Heart right ventricle (tissue), 16 donors: Measurements from ENCODE around the gene HPN. TPM values are rescaled to one million over a fixed set of nuclear protein-coding genes. Genes with fewer than 3 reads are reported as not detected.
A peak's percentile ranks its signal among the peaks of the same experiment; 100 is the strongest.

ENCODE experiments used
- ATAC-seq, 8 donors: fragments of 200-7000 bp; cut with Tn5 transposase; one replicate each; pipeline ENCODE4 v1.9.1; 2020; ENCODE audit warnings: mild to moderate bottlenecking in 8 of 8, moderate library complexity in 8 of 8, moderate number of reproducible peaks in 1 of 8
- DNase-seq, 2 donors: peaks; one replicate each; pipeline ENCODE4 v3.0.0-alpha.2; 2020
- H3K27ac ChIP-seq, 10 donors: fragments of 200-600 bp; sonication (generic) in 2 of 10; one replicate each; pipeline versions ENCODE4 v1.5.0 to v1.8.0; 2020 to 2022; ENCODE audit warnings: mild to moderate bottlenecking in 3 of 10
- H3K27me3 ChIP-seq, 7 donors: fragments of 200-600 bp; one replicate each; pipeline ENCODE4 v1.8.0; 2021 to 2022; ENCODE audit warnings: mild to moderate bottlenecking in 2 of 7
- H3K36me3 ChIP-seq, 9 donors: fragments of 200-600 bp; sonication (generic) in 1 of 9; one replicate each; pipeline versions ENCODE4 v1.5.0 to v1.8.0; 2020 to 2022; ENCODE audit warnings: mild to moderate bottlenecking in 2 of 9
- H3K4me1 ChIP-seq, 9 donors: fragments of 200-600 bp; sonication (generic) in 1 of 9; one replicate each; pipeline versions ENCODE4 v1.5.0 to v1.8.0; 2020 to 2022; ENCODE audit warnings: mild to moderate bottlenecking in 4 of 9
- H3K4me3 ChIP-seq, 10 donors: fragments of 200-600 bp; sonication (generic) in 2 of 10; one replicate each; pipeline versions ENCODE4 v1.5.0 to v1.8.0; 2020 to 2022; ENCODE audit warnings: mild to moderate bottlenecking in 7 of 10, moderate library complexity in 2 of 10
- H3K9me3 ChIP-seq, 11 donors: fragments of 200-600 bp in 10 of 11; sonication (generic) in 2 of 11; one replicate each; pipeline versions ENCODE4 v1.5.0 to v1.8.0; 2013 to 2022; ENCODE audit warnings: mild to moderate bottlenecking in 2 of 11, control low read depth in 1 of 11, moderate library complexity in 1 of 11
- CTCF ChIP-seq, 9 donors: fragments of 200-600 bp; sonication (generic) in 2 of 9; IDR thresholded peaks; one replicate each; pipeline versions ENCODE4 v1.5.0 to v1.8.0; 2021 to 2022; ENCODE audit warnings: antibody characterized with exemption in 9 of 9, mild to moderate bottlenecking in 5 of 9, moderate library complexity in 1 of 9
- WGBS, 2 donors: extraction: QIAGEN DNeasy Blood & Tissue Kit; methylation state at CpG; one replicate each; pipeline ENCODE4 v1.1.7; 2013; ENCODE audit warnings: inconsistent platforms in 1 of 2; 5-methylcytosine and 5-hydroxymethylcytosine counted together
- intact Hi-C, 10 donors: fragments of 100-400 bp; cut with DNase I; formaldehyde crosslinking; loops; one replicate each; pipeline versions ENCODE4 v1.11.1 to v1.14.2; 2022
- polyA plus RNA-seq, 2 donors: library from polyadenylated mRNA; stranded (reverse); fragments of 200-250 nt; gene quantifications; one replicate each; pipeline ENCODE4 v1.2.3, GENCODE V29; 2013
- total RNA-seq, 10 donors: library from RNA; stranded (reverse); fragmentation: NEBNext Ultra II Directional in 3 of 10; extraction: Animal tissue kit (Norgen Biotek cat#: 25700) in 3 of 10; gene quantifications; one replicate each; pipeline versions ENCODE4 v1.2.1 to v1.2.4, GENCODE V29; 2021 to 2023
- donor health status: Arrhythmogenic right ventricular cardiomyopathy.
- donor health status: ischemic (EF 13 %, LVEDD 7.1; RV severe dilation, severe dysfunction).
- donor health status: healthy with polysubstance abuse.
- donor health status: DM: no; HTN: yes; CAD: no.
- donor health status: DM: no; HTN: no; CAD: no.
- donor health status: ischemic (EF 25% LVEDD 6.9; RV normal size, moderate dysfunction).
- donor health status: ischemic (EF 25% LVEDD 5.7; RV mildly dilated, moderate dysfunction).
- donor health status: healthy.
- donor health status: DM: yes; HTN: yes; CAD: no.
- donor health status: Ischemic cardiomyopathy.
- donor health status: ischemic (EF 35%, LVEDD 5.7; RV mildly dilated, moderate dysfunction).
- donor health status: nonischemic (EF 11% LVEDD 7.7; RV severe dilation, severe dysfunction).
- donor health status: DM: yes; HTN: yes; CAD: no.
- donor health status: PGD.
- donor health status: ischemic (EF 29% LVEDD 5.4; RV normal size, mild dysfunction).
- donor health status: nonischemic (EF 23%, LVEDD 6.1; RV moderate dilation, normal function).

The HPN gene
- total and polyA plus RNA-seq, 12 donors: 1.4 to 13.1 (median 4.0) TPM

GRCh38 chr19:35042954-35043604 lies 1.6 kb downstream of the HPN start:
- TF ChIP-seq CTCF (IDR thresholded peaks at IDR 0.05): no peak
- Histone ChIP-seq H3K9me3 (no peaks in the 10 kb centered on the region), H3K4me3 (no peak overlapping the region), H3K27ac (peak overlapping the region in 1 of 10 donors; percentile 10), H3K27me3 (peaks cover 0 to 7% (median 0%) of the 10 kb centered on the region in 7 donors), H3K4me1 (peaks cover 10 to 56% (median 42%) of the 10 kb centered on the region in 9 donors), H3K36me3 (no peaks in the 10 kb centered on the region)
- ATAC-seq (no peak), DNase-seq (no peak)
- WGBS, 2 donors: 85 to 88% methylated on average over 14 of the region's 14 CpGs
- intact Hi-C loops: no loop called here

DNA sequence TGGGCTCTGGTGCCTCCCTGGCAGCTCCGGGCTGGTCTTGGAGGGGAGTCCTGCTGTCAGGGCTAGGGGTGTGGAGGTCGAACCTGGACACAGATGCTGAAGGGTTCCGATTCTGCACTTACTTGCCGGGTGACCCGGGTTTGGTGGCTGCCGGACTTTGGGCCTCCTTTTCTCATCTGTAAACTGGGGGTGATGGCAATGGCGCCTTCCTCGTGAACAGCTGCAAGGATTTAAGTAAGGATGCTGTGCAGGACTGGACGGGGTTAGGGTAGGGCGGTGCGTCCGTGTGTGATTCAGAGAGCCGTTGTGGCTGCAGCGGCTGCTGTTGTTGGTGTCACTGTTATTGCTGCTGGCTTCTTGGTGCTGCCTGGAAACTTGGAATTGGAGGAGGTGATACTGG lies 2.4 kb downstream of the HPN start:
- Histone ChIP-seq H3K27ac (peak overlapping the region in 1 of 10 donors; percentile 10), H3K27me3 (peaks cover 0 to 7% (median 0%) of the 10 kb centered on the region in 7 donors), H3K9me3 (no peaks in the 10 kb centered on the region), H3K4me3 (no peak overlapping the region), H3K36me3 (no peaks in the 10 kb centered on the region), H3K4me1 (peaks cover 10 to 52% (median 34%) of the 10 kb centered on the region in 9 donors)
- TF ChIP-seq CTCF (IDR thresholded peaks at IDR 0.05): no peak
- 87 to 89% methylated on average over 14 of the region's 14 CpGs for WGBS, 2 donors
- ATAC-seq: no peak
- DNase-seq: no peak
- intact Hi-C loops: loop anchor here in 1 of 10 donors (2.0 kb wide), 1 partner anchor 71 kb away; no protein-coding TSS in a partner anchor

GRCh38 chr19:35044317-35045117 lies 3.0 kb downstream of the HPN start:
- Histone ChIP-seq H3K4me1 (peaks cover 10 to 54% (median 32%) of the 10 kb centered on the region in 9 donors), H3K27me3 (peaks cover 0 to 7% (median 0%) of the 10 kb centered on the region in 7 donors), H3K36me3 (no peaks in the 10 kb centered on the region), H3K9me3 (no peaks in the 10 kb centered on the region), H3K27ac (no peak overlapping the region), H3K4me3 (no peak overlapping the region)
- ATAC-seq (no peak), DNase-seq (peak; percentile 55 to 67)
- intact Hi-C loops: loop anchor here in 2 of 10 donors (2.0 to 5.0 kb wide), 2 partner anchors 43 to 72 kb away; no protein-coding TSS in a partner anchor
- 57 to 60% methylated on average over 9 of the region's 9 CpGs for WGBS, 2 donors
- TF ChIP-seq CTCF (IDR thresholded peaks at IDR 0.05): peak; percentile 90 to 99 (median 97)

DNA sequence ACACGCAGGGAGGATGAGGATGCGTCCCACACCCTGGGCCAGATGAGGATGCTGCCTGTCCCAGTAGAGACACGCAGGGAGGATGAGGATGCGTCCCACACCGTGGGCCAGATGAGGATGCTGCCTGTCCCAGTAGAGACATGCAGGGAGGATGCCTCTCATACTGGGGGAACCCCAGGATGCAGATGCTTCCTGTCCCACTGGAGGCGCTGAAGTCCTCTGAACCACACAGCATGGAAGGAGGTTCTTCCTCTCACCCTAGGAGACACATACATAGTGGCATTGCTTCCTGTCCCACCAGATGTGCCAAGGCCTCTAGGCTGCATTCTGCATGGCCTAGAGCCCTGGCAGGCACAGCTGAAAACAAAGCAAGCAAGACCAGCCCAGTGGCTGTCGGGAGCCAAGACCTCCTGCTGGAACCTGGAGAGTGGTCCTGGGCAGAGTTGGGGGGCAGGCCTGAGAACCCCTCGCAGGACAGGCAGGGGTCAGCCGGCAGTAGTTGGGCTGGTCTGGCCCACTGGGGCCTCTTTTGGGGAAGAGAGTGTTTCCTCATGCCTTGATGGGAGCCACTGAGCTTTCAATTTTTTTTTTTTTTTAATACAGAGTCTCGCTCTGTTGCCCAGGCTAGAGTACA lies 4.3 kb downstream of the HPN start:
- Histone ChIP-seq H3K27me3 (peaks cover 0 to 2% (median 0%) of the 10 kb centered on the region in 7 donors), H3K9me3 (no peaks in the 10 kb centered on the region), H3K36me3 (no peaks in the 10 kb centered on the region), H3K4me1 (peaks cover 4 to 43% (median 22%) of the 10 kb centered on the region in 9 donors), H3K4me3 (no peak overlapping the region), H3K27ac (peak overlapping the region in 1 of 10 donors; percentile 44)
- peak in 1 of 8 donors; percentile 30 for ATAC-seq
- WGBS, 2 donors: 49 to 66% methylated on average over 10 of the region's 10 CpGs
- no peak for DNase-seq
- intact Hi-C loops: loop anchor here in 2 of 10 donors (2.0 to 5.0 kb wide), 2 partner anchors 42 to 73 kb away; no protein-coding TSS in a partner anchor
- TF ChIP-seq CTCF (IDR thresholded peaks at IDR 0.05): peak in 5 of 9 donors; percentile 21 to 39 (median 33)
